ENCODE data around the gene SCN1A.
"Not testable (repeated sequence)": the region's sequence is repeated elsewhere in the genome, so short reads cannot be mapped to it uniquely, and the experiment has no call there.

Gene SCN1A

DNA sequence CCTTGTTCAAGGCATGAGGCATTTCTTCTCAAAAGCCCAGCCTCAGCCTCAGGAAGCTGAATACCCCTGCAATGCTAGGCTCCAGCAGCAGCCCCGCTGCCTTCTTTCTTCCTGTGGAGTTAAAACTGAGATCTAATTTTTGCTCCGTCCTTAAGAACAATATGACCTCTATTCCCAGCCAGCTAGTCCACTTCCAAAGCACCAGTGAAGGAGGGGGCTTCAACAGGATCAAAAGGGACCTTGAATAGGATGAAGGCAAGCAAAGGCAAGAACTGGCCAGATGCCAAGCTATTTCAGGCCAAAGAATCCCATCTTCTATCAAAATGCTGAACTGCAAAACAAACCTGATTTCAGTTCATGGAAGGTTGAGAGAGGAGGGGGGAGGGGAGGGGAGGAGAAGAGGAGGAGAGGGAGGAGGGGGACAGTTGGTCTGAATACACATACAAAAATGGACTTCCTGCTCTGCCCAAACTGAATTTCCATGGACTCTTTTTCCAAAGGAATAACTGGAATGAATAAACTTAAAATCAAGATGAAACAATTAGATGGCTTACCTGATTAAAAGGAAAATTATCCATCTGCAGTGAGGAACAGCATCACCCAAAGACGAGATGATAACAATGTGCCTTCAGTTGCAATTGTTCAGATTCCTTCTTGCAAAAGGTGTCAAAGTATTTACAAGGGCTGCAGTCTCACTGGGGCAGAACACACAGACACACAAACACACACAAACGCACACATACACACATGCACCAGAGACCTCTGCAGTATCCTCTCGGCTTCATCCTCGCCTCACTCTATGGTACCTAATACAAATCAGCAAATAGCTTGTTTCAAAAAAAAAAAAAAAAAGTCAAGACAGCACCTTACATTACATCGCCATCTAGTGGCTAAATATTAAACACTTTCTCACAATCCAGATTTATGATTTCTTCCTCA, at the start of gene SCN1A:
Gene SCN1A (minus strand): TSS at position 804 of the 939 bp plus-strand sequence. CDS start 54,399 bp downstream, outside the sequence.
- peak in 17 of 51 donors; percentile 2 to 68 (median 23) for DNase-seq

DNA sequence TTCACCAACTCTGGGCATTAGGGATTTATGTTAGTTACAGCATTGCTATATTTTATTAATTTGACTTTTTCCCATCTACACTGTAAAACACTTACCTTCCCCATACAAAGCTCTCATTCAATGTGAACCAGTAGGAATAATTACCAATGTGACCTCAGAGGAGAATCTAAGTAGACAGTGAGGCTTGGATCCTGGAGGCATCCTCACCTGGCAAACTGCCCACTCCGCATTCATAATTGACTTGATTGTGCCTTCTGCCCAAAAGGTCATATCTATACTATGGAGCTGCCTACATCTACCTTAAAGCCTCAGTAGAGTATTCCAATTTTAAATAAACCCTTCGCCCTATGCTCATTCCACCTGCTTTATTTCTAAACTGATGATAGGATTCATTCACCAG, 45.4 kb upstream of the SCN1A start:
- DNase-seq: no peak

- DNase-seq: no peak
Observed at GRCh38 chr2:166171216-166171615, 43.4 kb upstream of the SCN1A start.

- DNase-seq: no peak
Observed at GRCh38 chr2:166170356-166170755, 42.5 kb upstream of the SCN1A start.

GRCh38 chr2:166167449-166167848, 39.6 kb upstream of the SCN1A start:
- DNase-seq: no peak

DNA sequence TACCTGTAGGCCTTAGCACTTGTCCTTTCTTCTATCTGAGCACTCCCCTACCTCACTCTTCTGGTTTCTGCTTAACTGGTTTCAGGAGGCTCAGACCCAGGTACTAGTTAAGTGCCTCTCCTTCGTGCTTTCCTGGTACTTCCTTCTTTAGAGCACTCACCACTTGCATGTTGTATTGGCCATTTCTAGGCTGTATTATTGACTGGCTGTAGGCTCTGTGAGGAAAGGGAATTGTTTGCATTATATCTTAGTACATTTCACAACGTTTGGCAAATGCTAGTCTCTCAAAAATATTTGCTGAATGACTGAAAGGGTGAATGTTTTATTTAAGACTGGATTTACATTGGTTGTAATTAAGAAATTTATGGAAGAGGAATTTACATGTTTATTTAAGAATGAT, 36.0 kb upstream of the SCN1A start:
- DNase-seq: no peak

GRCh38 chr2:166158546-166158945, 30.7 kb upstream of the SCN1A start:
- DNase-seq: no peak

DNA sequence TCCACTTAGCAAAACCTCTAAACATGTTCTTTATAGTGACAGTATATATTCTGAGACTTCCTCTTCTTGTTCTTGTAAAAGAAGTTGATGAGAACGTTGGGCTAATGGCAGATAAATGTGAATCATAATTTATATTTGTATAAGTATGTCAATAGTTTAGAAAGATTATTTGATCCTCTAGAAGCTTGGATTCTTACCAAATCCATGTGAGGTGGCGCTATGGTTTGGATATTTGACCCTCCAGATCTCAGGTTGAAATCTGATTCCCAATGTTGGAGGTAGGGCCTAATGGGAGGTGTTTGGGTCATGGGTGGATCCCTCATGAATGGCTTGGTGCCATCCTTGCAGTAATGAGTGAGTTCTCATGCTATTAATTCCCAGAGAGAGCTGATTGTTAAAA, 29.8 kb upstream of the SCN1A start:
- DNase-seq: no peak

DNA sequence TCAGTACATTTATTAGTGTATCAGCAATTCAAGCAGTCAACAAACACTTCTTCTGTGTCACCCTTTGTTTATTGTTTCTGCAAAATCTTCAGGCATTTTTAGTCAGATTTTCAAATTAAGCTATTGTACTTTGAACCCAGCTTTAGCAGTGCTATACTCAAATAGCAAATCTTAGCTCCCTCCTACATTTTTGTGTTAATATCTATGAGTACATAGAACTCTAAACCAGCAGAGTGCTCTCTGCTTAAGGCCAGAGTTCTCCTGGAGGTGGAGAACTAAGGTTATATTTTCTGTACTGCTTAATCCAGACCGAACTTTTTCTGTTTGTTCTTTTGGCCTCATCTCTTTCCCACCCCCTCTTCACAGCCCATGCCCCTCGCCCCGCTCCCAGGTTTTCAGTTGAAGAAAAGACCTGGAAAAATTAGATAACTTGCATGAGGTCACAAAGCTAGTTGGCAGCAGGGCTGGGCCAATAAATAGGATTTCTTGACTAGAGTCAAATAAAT, 29.2 kb upstream of the SCN1A start:
- no peak for DNase-seq

GRCh38 chr2:166155589-166155988, 27.8 kb upstream of the SCN1A start:
- no peak for DNase-seq

DNA sequence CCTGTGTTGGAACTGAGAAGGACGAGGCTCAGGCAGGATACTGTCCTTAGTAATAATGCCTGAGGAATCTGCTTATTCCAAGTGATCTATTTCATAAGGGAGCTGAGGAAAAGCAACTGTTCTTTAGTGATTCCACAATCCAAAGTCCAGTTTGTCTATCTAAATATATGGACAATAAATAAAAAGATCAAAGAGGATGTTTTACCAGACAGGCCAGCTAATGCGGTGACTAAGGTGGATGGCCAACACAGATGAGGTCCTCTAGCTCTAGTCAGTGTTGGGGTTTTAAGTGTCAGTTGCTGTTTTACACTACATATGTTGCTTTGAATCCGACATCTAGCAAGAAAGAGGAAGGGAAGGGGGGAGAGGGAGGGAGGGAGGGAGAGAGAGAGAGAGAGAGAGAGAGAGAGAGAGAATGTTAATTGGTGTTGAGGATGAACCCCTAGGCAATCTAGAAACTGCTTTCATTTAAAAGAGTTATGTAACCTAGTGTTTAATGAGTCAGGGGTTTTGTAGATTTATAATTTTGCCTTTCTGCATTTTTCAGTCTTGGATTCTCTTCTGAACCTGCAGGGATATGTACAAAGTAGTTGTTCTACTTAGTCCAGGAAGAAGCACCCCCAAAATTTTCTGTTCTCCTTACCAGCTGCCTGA, 27.0 kb upstream of the SCN1A start:
- no peak for DNase-seq

DNA sequence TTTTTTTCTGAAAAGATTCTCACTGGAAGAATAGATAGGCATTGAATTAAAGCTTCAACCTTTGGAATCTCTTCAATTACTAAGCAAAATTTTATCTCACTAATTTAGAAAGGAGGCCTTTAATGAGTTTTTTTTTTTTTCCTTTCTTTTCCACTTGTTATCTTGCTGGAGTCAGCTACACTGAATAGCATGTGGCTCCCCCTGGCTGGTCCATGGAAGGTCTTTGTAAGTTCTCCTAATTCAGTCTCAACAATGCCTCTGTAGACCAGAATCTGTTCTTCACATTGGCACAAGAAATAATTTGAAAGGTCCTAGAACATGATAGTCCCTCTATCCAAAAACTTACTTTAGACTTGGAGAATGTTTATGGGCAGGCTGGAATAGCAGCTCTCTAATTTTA, 24.2 kb upstream of the SCN1A start:
- DNase-seq: no peak

- DNase-seq: peak in 12 of 51 donors; percentile 1 to 32 (median 7)
Observed at GRCh38 chr2:166148500-166149400, 20.9 kb upstream of the SCN1A start.

- no peak for DNase-seq
Observed at GRCh38 chr2:166147883-166148282, 20.1 kb upstream of the SCN1A start.

DNA sequence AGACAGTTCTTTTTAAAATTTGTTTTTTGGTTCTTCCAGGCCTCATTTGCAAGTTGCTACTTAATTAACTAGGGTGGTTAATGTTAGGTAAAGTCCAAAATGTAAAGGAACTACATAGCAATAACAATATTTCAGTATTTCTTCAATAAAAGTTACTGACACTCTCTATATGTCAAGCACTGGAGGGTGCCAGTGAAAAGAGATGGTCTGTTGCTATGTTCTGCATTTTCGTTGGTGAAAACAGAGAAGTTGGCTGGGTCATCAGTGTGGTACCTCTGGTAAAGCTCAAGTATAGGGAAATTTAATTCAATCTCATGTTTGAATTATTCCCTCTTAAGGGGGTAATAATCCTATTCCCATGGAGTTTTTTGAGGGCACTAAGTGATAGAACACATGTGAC, 16.3 kb upstream of the SCN1A start:
- DNase-seq: no peak

GRCh38 chr2:166140932-166141331, 13.1 kb upstream of the SCN1A start:
- DNase-seq: no peak

DNA sequence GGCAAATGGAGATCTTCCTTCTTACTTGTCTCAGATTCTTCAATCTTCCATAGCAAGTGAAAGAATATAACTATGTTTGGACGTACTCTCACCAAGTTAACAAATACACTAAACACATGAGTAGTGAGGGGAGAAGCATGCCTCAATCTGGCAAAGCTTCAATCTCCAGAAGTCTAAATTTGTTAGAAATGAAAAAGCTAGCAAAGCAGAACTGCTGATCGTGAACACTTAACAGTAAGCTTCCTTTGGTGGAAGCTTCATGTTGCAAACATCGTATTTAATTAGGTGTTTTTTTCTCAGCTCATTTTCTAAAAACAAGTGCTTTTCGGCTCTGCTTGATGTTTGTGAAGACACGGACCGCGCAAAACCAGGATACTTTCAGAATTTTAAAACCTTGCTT, 12.7 kb upstream of the SCN1A start:
- DNase-seq: no peak

DNA sequence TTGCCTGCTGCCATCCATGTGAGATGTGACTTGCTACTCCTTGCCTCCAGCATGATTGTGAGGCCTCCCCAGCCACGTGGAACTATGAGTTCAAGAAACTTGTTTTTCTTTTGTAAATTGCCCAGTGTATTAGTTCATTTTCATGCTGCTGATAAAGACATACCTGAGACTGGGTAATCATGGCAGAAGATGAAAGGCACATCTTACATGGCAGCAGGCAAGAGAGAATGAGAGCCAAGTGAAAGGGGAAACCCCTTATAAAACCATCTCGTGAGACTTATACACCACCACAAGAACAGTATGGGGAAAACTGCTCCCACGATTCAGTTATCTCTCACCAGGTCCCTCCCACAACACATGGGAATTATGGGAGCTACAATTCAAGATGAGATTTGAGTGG, 11.7 kb upstream of the SCN1A start:
- not testable (repeated sequence) for DNase-seq

DNA sequence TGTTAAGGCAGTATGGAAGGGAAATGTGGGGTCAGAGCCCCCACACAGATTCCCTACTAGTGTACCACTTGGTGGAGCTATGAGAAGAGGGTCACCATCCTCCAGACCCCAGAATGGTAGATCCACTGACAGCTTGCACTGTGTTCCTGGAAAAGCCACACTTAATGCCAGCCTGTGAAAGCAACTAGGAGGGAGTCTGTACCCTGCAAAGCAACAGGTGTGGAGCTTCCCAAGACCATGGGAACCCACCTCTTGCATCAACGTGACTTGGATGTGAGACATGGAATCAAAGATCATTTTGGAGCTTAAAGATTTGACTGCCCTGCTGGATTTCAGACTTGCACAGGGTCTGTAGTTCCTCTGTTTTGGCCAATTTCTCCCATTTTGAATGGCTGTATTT, 10.8 kb upstream of the SCN1A start:
- no peak for DNase-seq

DNA sequence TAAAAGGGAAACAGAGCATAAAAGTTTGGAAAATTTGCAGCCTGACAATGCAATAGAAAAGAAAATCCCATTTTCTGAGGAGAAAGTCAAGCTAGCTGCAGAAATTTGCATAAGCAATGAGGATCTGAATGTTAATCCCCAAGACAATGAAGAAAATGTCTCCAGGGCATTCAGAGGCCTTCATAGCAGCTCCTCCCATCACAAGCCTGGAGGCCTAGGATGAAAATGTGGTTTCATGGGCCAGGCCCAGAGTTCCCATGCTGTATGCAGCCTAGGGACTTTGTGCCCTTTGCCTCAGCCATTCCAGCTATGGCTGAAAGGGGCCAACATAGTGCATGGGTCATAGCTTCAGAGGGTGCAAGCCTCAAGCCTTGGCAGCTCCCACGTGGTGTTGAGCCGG, 10.3 kb upstream of the SCN1A start:
- DNase-seq: no peak

GRCh38 chr2:166137331-166137730, 9.5 kb upstream of the SCN1A start:
- DNase-seq: no peak

DNA sequence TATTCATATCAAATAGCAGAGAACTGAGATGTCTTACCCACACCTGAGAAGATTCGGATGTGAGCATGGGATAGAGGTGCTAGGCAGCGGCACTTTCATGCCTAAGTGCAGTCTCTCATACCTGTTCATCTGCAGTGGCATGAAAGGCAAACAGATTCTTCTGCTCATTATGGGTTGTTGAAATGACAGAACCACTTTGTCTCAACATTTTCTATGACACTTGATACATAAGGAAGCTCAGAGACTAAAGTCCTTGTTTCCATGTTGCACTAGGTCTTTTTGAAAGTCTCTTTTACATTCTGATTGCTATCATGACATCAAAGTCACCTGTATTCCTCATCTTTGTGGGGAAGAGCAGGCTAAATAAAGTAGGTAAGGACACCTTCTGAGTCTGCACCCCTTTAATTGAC, 8.0 kb upstream of the SCN1A start:
- no peak for DNase-seq

All from hypothalamus (tissue), 51 donors.